ENCODE results near the gene NASP. TPM values are rescaled to one million over a fixed set of nuclear protein-coding genes. Genes with fewer than 3 reads are reported as not detected.
A peak's percentile ranks its signal among the peaks of the same experiment; 100 is the strongest.

Gene NASP
- total RNA-seq, 3 donors from 2014 or later (not counting 1 experiment from before 2014, with no cell fraction given): 109 to 171 (median 121) TPM

GRCh38 chr1:45550401-45551351, 33.2 kb upstream of the NASP start, which contains the start of gene AKR1A1:
TSS of gene AKR1A1 (plus strand) at chr1:45550826. CDS start at chr1:45561795, 10,969 bp downstream.
- intact Hi-C loops (cut with micrococcal nuclease): loop anchor here (2.0 kb wide), 2 partner anchors 34 to 50 kb away; partner anchors contain the start of genes CCDC163, MMACHC and NASP
- DNase-seq: peak; percentile 84 to 94
- Mint-ChIP-seq H3K36me3 (no peaks in the 10 kb centered on the region), H3K9me3 (no peaks in the 10 kb centered on the region), H3K4me3 (peak within 1 kb of the TSS; percentile 96), H3K4me1 (peaks cover 20 to 23% of the 10 kb centered on the region in 2 donors), H3K27me3 (ENCODE audit: low read depth in 2 of 2) (peaks cover 4 to 5% of the 10 kb centered on the region in 2 donors), H3K27ac (peak within 1 kb of the TSS; percentile 91 to 94)
- peaks cover 4% of the 10 kb centered on the region for H3K36me3 ChIP-seq (ENCODE audit: control insufficient read depth, insufficient read depth, low read length)
- peaks cover 14% of the 10 kb centered on the region for H3K4me1 ChIP-seq (ENCODE audit: control insufficient read depth, insufficient read depth, low read length)
- TF ChIP-seq CTCF (IDR thresholded peaks at IDR 0.05): no peak
- H3K4me3 ChIP-seq (ENCODE audit: low read length): peak within 1 kb of the TSS; percentile 71
- H3K27ac ChIP-seq (ENCODE audit: low read length): peak within 1 kb of the TSS; percentile 83
- 1% methylated on average over 47 of the region's 47 CpGs for WGBS (ENCODE audit: insufficient coverage)
- no peaks in the 10 kb centered on the region for H3K9me3 ChIP-seq (ENCODE audit: control insufficient read depth, insufficient read depth, low read length)
- peak; percentile 93 to 97 (median 94) for ATAC-seq
- no peaks in the 10 kb centered on the region for H3K27me3 ChIP-seq (ENCODE audit: control insufficient read depth, insufficient read depth, low read length)

GRCh38 chr1:45551684-45552083, 32.2 kb upstream of the NASP start:
- intact Hi-C loops (cut with micrococcal nuclease): loop anchor here (2.0 kb wide), 2 partner anchors 33 to 51 kb away; partner anchors contain the start of genes CCDC163, MMACHC and NASP
- Mint-ChIP-seq H3K36me3 (no peaks in the 10 kb centered on the region), H3K27me3 (ENCODE audit: low read depth in 2 of 2) (peaks cover 0 to 3% of the 10 kb centered on the region in 2 donors), H3K4me1 (peaks cover 20 to 23% of the 10 kb centered on the region in 2 donors), H3K27ac (peak overlapping the region; percentile 91 to 94), H3K9me3 (no peaks in the 10 kb centered on the region), H3K4me3 (peak overlapping the region; percentile 96)
- no peak for TF ChIP-seq CTCF (IDR thresholded peaks at IDR 0.05)
- Histone ChIP-seq H3K27me3 (ENCODE audit: control insufficient read depth, insufficient read depth, low read length) (no peaks in the 10 kb centered on the region), H3K4me3 (ENCODE audit: low read length) (peak overlapping the region; percentile 71), H3K9me3 (ENCODE audit: control insufficient read depth, insufficient read depth, low read length) (no peaks in the 10 kb centered on the region), H3K27ac (ENCODE audit: low read length) (no peak overlapping the region), H3K4me1 (ENCODE audit: control insufficient read depth, insufficient read depth, low read length) (peaks cover 14% of the 10 kb centered on the region), H3K36me3 (ENCODE audit: control insufficient read depth, insufficient read depth, low read length) (peaks cover 6% of the 10 kb centered on the region)
- 10% methylated on average over 1 of the region's 3 CpGs for WGBS (ENCODE audit: insufficient coverage)
- ATAC-seq: no peak
- no peak for DNase-seq

GRCh38 chr1:45552331-45552730, 31.5 kb upstream of the NASP start:
- no peak overlapping the region for H3K27ac ChIP-seq (ENCODE audit: low read length)
- peaks cover 14% of the 10 kb centered on the region for H3K4me1 ChIP-seq (ENCODE audit: control insufficient read depth, insufficient read depth, low read length)
- intact Hi-C loops (cut with micrococcal nuclease): no loop called here
- H3K27me3 ChIP-seq (ENCODE audit: control insufficient read depth, insufficient read depth, low read length): no peaks in the 10 kb centered on the region
- peaks cover 6% of the 10 kb centered on the region for H3K36me3 ChIP-seq (ENCODE audit: control insufficient read depth, insufficient read depth, low read length)
- H3K9me3 ChIP-seq (ENCODE audit: control insufficient read depth, insufficient read depth, low read length): no peaks in the 10 kb centered on the region
- H3K4me3 ChIP-seq (ENCODE audit: low read length): no peak overlapping the region
- ATAC-seq (no peak), DNase-seq (peak in 1 of 2 donors; percentile 26)
- H3K4me1 Mint-ChIP-seq: peaks cover 22 to 24% of the 10 kb centered on the region in 2 donors
- no peaks in the 10 kb centered on the region for H3K27me3 Mint-ChIP-seq (ENCODE audit: low read depth in 2 of 2)
- H3K9me3 Mint-ChIP-seq: no peaks in the 10 kb centered on the region
- H3K27ac Mint-ChIP-seq: no peak overlapping the region
- H3K4me3 Mint-ChIP-seq: no peak overlapping the region
- TF ChIP-seq CTCF (IDR thresholded peaks at IDR 0.05): no peak
- 87% methylated on average over 1 of the region's 1 CpG for WGBS (ENCODE audit: insufficient coverage)
- H3K36me3 Mint-ChIP-seq: no peaks in the 10 kb centered on the region
